PC-9 (cell line): ENCODE measurements around the gene PPP2R5C.

ENCODE experiments used
- EZH2 ChIP-seq: fragments of 200-600 bp; sonication (generic); IDR thresholded peaks from 2 replicates; pipeline ENCODE4 v1.8.0; 2017; ENCODE audit warnings: antibody characterized with exemption, low read depth
- TF ChIP-seq, protein P1 (sequence below): fragments of 200-600 bp; sonication (generic); conservative IDR thresholded peaks from 2 replicates; pipeline ENCODE4 v1.6.1; 2017; ENCODE audit warnings: mixed run types, antibody characterized with exemption, mild to moderate bottlenecking, moderate library complexity

DNA sequence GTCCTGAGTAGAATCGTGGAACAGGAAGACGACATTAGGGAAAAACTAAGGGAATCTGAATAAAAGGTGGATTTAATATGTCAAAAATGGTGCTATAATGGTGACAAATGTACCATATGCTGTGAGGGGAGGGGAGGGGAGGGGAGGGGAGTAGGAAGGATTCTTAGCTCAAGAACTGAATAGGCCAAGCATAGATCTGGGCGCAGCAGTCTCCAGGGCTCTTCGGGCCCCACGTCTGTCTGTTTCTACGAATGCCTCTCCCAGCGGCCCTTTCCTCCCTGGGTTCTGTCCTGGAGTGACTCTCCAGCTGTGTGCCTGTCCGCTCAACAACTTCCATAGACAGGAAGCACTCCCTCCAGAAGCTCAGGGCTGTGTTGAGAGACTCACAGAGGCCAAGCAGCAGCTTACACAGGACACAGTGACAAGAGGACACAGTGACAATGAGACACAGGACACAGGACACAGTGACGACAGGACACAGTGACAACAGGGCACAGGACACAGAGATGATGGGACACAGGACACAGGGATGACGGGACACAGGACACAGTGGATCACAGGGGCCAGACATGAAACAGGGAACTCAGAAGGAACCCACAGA lies 42.4 kb upstream of the PPP2R5C start:
- TF ChIP-seq, protein P1, sequence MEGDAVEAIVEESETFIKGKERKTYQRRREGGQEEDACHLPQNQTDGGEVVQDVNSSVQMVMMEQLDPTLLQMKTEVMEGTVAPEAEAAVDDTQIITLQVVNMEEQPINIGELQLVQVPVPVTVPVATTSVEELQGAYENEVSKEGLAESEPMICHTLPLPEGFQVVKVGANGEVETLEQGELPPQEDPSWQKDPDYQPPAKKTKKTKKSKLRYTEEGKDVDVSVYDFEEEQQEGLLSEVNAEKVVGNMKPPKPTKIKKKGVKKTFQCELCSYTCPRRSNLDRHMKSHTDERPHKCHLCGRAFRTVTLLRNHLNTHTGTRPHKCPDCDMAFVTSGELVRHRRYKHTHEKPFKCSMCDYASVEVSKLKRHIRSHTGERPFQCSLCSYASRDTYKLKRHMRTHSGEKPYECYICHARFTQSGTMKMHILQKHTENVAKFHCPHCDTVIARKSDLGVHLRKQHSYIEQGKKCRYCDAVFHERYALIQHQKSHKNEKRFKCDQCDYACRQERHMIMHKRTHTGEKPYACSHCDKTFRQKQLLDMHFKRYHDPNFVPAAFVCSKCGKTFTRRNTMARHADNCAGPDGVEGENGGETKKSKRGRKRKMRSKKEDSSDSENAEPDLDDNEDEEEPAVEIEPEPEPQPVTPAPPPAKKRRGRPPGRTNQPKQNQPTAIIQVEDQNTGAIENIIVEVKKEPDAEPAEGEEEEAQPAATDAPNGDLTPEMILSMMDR, result no peak
- no peak for TF ChIP-seq EZH2
